PC-3 (cell line): ENCODE measurements around the gene PCDH18. TPM values are rescaled to one million over a fixed set of nuclear protein-coding genes. Genes with fewer than 3 reads are reported as not detected.

ENCODE experiments used
- ATAC-seq: fragments of 200-7000 bp; cut with Tn5 transposase; 2 replicates; pipeline ENCODE4 v1.9.1; 2020; ENCODE audit warnings: mild to moderate bottlenecking, moderate library complexity
- BruUV-seq: library from RNA; stranded (reverse); fragments of 400-500 nt; replicated peaks from 2 replicates; lab custom pipeline; 2021; lab: Mats Ljungman, UMichigan
- CTCF ChIA-PET: fragments of 300-600 bp; sonication (Branson Sonifier 250); formaldehyde crosslinking; loops from one replicate; lab custom pipeline; 2022; ENCODE audit warnings: antibody characterized with exemption; lab: Charles Lee
- POLR2A ChIA-PET: fragments of 300-600 bp; sonication (Branson Sonifier 250); formaldehyde crosslinking; loops from one replicate; lab custom pipeline; 2022; ENCODE audit warnings: antibody characterized with exemption; ENCODE audit not compliant: unreplicated experiment; lab: Charles Lee
- DNase-seq: peaks from one replicate; pipeline ENCODE4 v3.0.0-alpha.2; 2015
- H2AFZ ChIP-seq: fragments of 300-600 bp; sonication (generic); 2 replicates; pipeline ENCODE4 v1.6.0; 2016; ENCODE audit warnings: antibody characterized with exemption, low read length
- H3F3A ChIP-seq: fragments of 300-600 bp; sonication (generic); one replicate; pipeline ENCODE4 v1.6.0; 2017; ENCODE audit warnings: antibody characterized with exemption, low read length, control low read depth, mild to moderate bottlenecking; ENCODE audit not compliant: unreplicated experiment
- H3K27ac ChIP-seq: fragments of 300-600 bp; sonication (generic); 2 replicates; pipeline ENCODE4 v1.5.1; 2016; ENCODE audit warnings: mild to moderate bottlenecking, low read length
- H3K27me3 ChIP-seq: fragments of 300-600 bp; sonication (generic); 2 replicates; pipeline ENCODE4 v1.6.1; 2016; ENCODE audit warnings: low read length, mixed read lengths
- H3K36me3 ChIP-seq: fragments of 300-600 bp; sonication (generic); 2 replicates; pipeline ENCODE4 v1.6.1; 2016; ENCODE audit warnings: low read depth, mixed run types, low read length, mixed read lengths
- H3K4me1 ChIP-seq: fragments of 300-600 bp; sonication (generic); 2 replicates; pipeline ENCODE4 v1.5.1; 2016; ENCODE audit warnings: low read length; ENCODE audit not compliant: insufficient read depth
- H3K4me2 ChIP-seq: fragments of 300-600 bp; sonication (generic); 2 replicates; pipeline ENCODE4 v1.6.0; 2016; ENCODE audit warnings: low read length
- H3K4me3 ChIP-seq: fragments of 300-600 bp; sonication (generic); 2 replicates; pipeline ENCODE4 v1.5.1; 2016; ENCODE audit warnings: mild to moderate bottlenecking, low read length, mixed read lengths
- H3K79me2 ChIP-seq: fragments of 300-600 bp; sonication (generic); 2 replicates; pipeline ENCODE4 v1.6.1; 2017; ENCODE audit warnings: low read length, mixed read lengths
- H3K9ac ChIP-seq: fragments of 300-600 bp; sonication (generic); 2 replicates; pipeline ENCODE4 v1.6.0; 2016; ENCODE audit warnings: mild to moderate bottlenecking, low read length
- H3K9me2 ChIP-seq: fragments of 300-600 bp; sonication (generic); replicated peaks from 2 replicates; pipeline ENCODE4 v1.6.1; 2016; ENCODE audit warnings: mixed run types, low read length, mixed read lengths
- H3K9me3 ChIP-seq: fragments of 300-600 bp; sonication (generic); 2 replicates; pipeline ENCODE4 v1.6.1; 2016; ENCODE audit warnings: low read length, mixed read lengths
- H4K20me1 ChIP-seq: fragments of 300-600 bp; sonication (generic); 2 replicates; pipeline ENCODE4 v1.6.1; 2016; ENCODE audit warnings: low read length, mixed read lengths
- EZH2 ChIP-seq: fragments of 300-600 bp; sonication (generic); IDR thresholded peaks from one replicate; pipeline ENCODE4 v1.6.1; 2017; ENCODE audit warnings: antibody characterized with exemption, mild to moderate bottlenecking, low read length; ENCODE audit not compliant: unreplicated experiment
- EZH2phosphoT487 ChIP-seq: fragments of 300-600 bp; sonication (generic); IDR thresholded peaks from 2 replicates; pipeline ENCODE4 v1.6.1; 2018; ENCODE audit warnings: mild to moderate bottlenecking, antibody characterized with exemption, low read length, borderline replicate concordance
- intact Hi-C: fragments of 100-400 bp; cut with micrococcal nuclease; formaldehyde crosslinking; loops from 2 replicates; pipeline ENCODE4 v1.9.0; 2023
- total RNA-seq: library from RNA; depleted of rRNA; stranded (reverse); fragments of >200 nt; gene quantifications from 2 replicates; pipeline ENCODE4 v1.2.3, GENCODE V29; 2014
- TF ChIP-seq, protein P1 (sequence below): fragments of 300-600 bp; sonication (generic); conservative IDR thresholded peaks from 2 replicates; pipeline ENCODE4 v1.5.1; 2017; ENCODE audit warnings: antibody characterized with exemption, low read depth, mild to moderate bottlenecking, low read length

The PCDH18 gene
- total RNA-seq, 1 experiment from 2014 or later = 1.6 TPM

DNA sequence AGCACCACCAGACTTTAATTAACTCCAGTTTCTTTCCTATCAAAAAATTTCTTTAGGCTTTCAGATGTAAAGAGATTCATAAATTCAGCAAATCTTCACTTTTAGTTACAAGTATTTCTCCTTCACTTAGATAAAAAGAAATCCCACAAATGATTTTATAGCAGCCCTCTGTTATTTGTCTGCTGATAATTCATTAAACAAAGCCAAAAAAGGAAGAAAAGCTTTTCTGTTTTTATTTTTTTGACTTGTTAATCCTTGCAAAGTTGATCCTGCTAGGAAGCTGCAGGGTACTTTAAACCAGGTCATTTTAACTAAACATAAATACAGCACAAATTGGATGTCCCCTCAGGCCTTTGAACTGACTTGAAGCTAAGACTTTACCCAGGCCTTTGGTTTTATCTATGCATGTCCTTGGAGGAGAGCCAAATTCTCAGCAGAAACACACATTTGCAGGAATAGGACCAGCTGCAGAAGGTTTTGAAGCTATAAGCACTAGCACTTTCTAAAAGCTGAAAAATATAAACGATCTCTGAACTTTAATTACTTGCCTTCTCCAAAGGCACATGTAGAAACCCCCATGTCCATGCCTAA lies 57.5 kb downstream of the PCDH18 start:
- Histone ChIP-seq H3K4me1 (peaks cover 27% of the 10 kb centered on the region), H3K36me3 (no peaks in the 10 kb centered on the region), H3K27me3 (no peaks in the 10 kb centered on the region), H2AFZ (no peak overlapping the region), H3K9me2 (no peaks in the 10 kb centered on the region), H3K9ac (no peak overlapping the region), H3K9me3 (no peaks in the 10 kb centered on the region), H3F3A (peaks cover 10% of the 10 kb centered on the region), H4K20me1 (no peaks in the 10 kb centered on the region), H3K4me2 (no peak overlapping the region), H3K4me3 (no peak overlapping the region), H3K27ac (no peak overlapping the region), H3K79me2 (no peaks in the 10 kb centered on the region)
- TF ChIP-seq EZH2phosphoT487 (no peak), EZH2 (no peak)
- TF ChIP-seq, protein P1, sequence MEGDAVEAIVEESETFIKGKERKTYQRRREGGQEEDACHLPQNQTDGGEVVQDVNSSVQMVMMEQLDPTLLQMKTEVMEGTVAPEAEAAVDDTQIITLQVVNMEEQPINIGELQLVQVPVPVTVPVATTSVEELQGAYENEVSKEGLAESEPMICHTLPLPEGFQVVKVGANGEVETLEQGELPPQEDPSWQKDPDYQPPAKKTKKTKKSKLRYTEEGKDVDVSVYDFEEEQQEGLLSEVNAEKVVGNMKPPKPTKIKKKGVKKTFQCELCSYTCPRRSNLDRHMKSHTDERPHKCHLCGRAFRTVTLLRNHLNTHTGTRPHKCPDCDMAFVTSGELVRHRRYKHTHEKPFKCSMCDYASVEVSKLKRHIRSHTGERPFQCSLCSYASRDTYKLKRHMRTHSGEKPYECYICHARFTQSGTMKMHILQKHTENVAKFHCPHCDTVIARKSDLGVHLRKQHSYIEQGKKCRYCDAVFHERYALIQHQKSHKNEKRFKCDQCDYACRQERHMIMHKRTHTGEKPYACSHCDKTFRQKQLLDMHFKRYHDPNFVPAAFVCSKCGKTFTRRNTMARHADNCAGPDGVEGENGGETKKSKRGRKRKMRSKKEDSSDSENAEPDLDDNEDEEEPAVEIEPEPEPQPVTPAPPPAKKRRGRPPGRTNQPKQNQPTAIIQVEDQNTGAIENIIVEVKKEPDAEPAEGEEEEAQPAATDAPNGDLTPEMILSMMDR = no peak
- POLR2A ChIA-PET = no interaction called here
- DNase-seq (peak; percentile 15), ATAC-seq (no peak)
- BruUV-seq = no TSS peak
- CTCF ChIA-PET = no interaction called here
- intact Hi-C loops = no loop called here

DNA sequence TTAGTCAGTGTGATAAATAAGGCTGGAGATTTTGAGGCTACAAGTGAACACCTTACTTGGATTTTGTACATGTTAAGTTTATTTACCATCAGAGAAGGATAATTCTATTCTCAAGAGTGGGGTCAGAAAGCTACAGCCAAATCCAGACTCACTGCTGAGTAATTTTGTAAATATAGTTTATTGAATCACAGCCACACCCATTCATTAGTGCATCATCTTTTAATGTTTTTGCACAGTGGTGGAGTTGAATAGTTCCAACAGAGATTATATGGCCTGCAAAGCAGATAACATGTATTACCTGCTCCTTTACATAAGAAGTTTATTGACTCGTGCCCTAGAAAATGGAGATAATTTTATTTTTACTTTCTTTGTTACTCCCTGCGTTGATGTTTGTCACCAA lies 60.4 kb downstream of the PCDH18 start:
- TF ChIP-seq EZH2phosphoT487 (no peak), EZH2 (no peak)
- TF ChIP-seq, protein P1 = no peak
- CTCF ChIA-PET = no interaction called here
- peak; percentile 94 for ATAC-seq
- peak overlapping the region; percentile 52 for H3K4me2 ChIP-seq
- peaks cover 27% of the 10 kb centered on the region for H3K4me1 ChIP-seq
- H3K79me2 ChIP-seq = no peaks in the 10 kb centered on the region
- no peaks in the 10 kb centered on the region for H3K9me3 ChIP-seq
- POLR2A ChIA-PET = no interaction called here
- no peak overlapping the region for H2AFZ ChIP-seq
- peak; percentile 78 for DNase-seq
- no peaks in the 10 kb centered on the region for H3K36me3 ChIP-seq
- BruUV-seq = no TSS peak
- H4K20me1 ChIP-seq = no peaks in the 10 kb centered on the region
- H3F3A ChIP-seq = peaks cover 10% of the 10 kb centered on the region
- H3K9ac ChIP-seq = peak overlapping the region; percentile 7; the same call in 1 of the 2 replicates
- H3K27ac ChIP-seq = peak overlapping the region; percentile 86
- intact Hi-C loops = no loop called here
- H3K4me3 ChIP-seq = no peak overlapping the region
- no peaks in the 10 kb centered on the region for H3K9me2 ChIP-seq
- H3K27me3 ChIP-seq = no peaks in the 10 kb centered on the region

DNA sequence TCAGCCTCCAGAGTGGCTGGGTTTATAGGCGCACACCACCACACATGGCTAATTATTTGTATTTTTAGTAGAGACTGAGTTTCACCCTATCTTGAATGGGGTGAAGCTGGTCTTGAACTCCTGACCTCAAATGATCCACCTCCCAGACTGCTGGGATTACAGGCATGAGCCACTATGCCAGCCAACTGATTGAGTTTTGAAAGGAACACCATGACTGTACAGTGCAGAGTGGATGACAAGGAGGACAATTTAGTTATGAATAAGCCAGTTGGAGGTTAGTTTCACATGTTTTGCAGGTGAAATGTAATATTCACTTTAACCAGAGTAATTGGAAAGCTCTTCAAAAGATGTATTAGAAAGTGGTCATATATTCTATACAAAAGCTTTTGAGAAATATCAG lies 60.8 kb downstream of the PCDH18 start:
- H3K4me2 ChIP-seq = peak overlapping the region; percentile 44
- peak; percentile 38 for DNase-seq
- TF ChIP-seq EZH2phosphoT487 = no peak
- TF ChIP-seq, protein P1 = no peak
- TF ChIP-seq EZH2 = no peak
- peak overlapping the region; percentile 86 for H3K27ac ChIP-seq
- H4K20me1 ChIP-seq = no peaks in the 10 kb centered on the region
- H3K4me1 ChIP-seq = peaks cover 27% of the 10 kb centered on the region
- no peaks in the 10 kb centered on the region for H3K27me3 ChIP-seq
- ChIA-PET POLR2A (no interaction called here), CTCF (no interaction called here)
- intact Hi-C loops = no loop called here
- no TSS peak for BruUV-seq
- ATAC-seq = peak; percentile 59
- H3K9me2 ChIP-seq = no peaks in the 10 kb centered on the region
- peaks cover 10% of the 10 kb centered on the region for H3F3A ChIP-seq
- H3K9me3 ChIP-seq = no peaks in the 10 kb centered on the region
- no peaks in the 10 kb centered on the region for H3K36me3 ChIP-seq
- no peaks in the 10 kb centered on the region for H3K79me2 ChIP-seq
- no peak overlapping the region for H3K4me3 ChIP-seq
- peak overlapping the region; percentile 7; the same call in 1 of the 2 replicates for H3K9ac ChIP-seq
- H2AFZ ChIP-seq = no peak overlapping the region
